ENCODE results near the gene POTEF.
"Not testable (repeated sequence)": the region's sequence is repeated elsewhere in the genome, so short reads cannot be mapped to it uniquely, and the experiment has no call there.

Gene POTEF

GRCh38 chr2:130143266-130144039, 14.4 kb upstream of the POTEF start:
- not testable (repeated sequence) for H3K4me3 ChIP-seq (ENCODE audit: low read depth, low read length); H3K27me3 ChIP-seq (ENCODE audit: insufficient read depth, low read depth, severe bottlenecking); H3K27ac ChIP-seq; H3K9me3 ChIP-seq (ENCODE audit: severe bottlenecking); DNase-seq; H3K36me3 ChIP-seq

GRCh38 chr2:130142396-130143265, 13.6 kb upstream of the POTEF start:
- H3K9me3 ChIP-seq (ENCODE audit: severe bottlenecking); H3K27ac ChIP-seq; DNase-seq; H3K4me3 ChIP-seq (ENCODE audit: low read depth, low read length); H3K27me3 ChIP-seq (ENCODE audit: insufficient read depth, low read depth, severe bottlenecking); H3K36me3 ChIP-seq: not testable (repeated sequence)

- not testable (repeated sequence) for H3K27me3 ChIP-seq (ENCODE audit: insufficient read depth, low read depth, severe bottlenecking); H3K4me3 ChIP-seq (ENCODE audit: low read depth, low read length); H3K36me3 ChIP-seq; H3K27ac ChIP-seq; DNase-seq; H3K9me3 ChIP-seq (ENCODE audit: severe bottlenecking)
Measured at GRCh38 chr2:130141645-130142370, 12.8 kb upstream of the POTEF start.

- not testable (repeated sequence) for H3K27ac ChIP-seq; DNase-seq; H3K27me3 ChIP-seq (ENCODE audit: insufficient read depth, low read depth, severe bottlenecking); H3K9me3 ChIP-seq (ENCODE audit: severe bottlenecking); H3K36me3 ChIP-seq; H3K4me3 ChIP-seq (ENCODE audit: low read depth, low read length)
Measured at GRCh38 chr2:130141002-130141401, 12.0 kb upstream of the POTEF start.

GRCh38 chr2:130140516-130140915, 11.5 kb upstream of the POTEF start:
- H3K27me3 ChIP-seq (ENCODE audit: insufficient read depth, low read depth, severe bottlenecking); H3K36me3 ChIP-seq; H3K4me3 ChIP-seq (ENCODE audit: low read depth, low read length); H3K9me3 ChIP-seq (ENCODE audit: severe bottlenecking); H3K27ac ChIP-seq; DNase-seq: not testable (repeated sequence)

GRCh38 chr2:130139331-130140280, 10.6 kb upstream of the POTEF start:
- not testable (repeated sequence) for H3K4me3 ChIP-seq (ENCODE audit: low read depth, low read length); H3K9me3 ChIP-seq (ENCODE audit: severe bottlenecking); H3K36me3 ChIP-seq; H3K27ac ChIP-seq; DNase-seq; H3K27me3 ChIP-seq (ENCODE audit: insufficient read depth, low read depth, severe bottlenecking)

GRCh38 chr2:130138841-130139251, 9.8 kb upstream of the POTEF start:
- H3K27ac ChIP-seq; H3K9me3 ChIP-seq (ENCODE audit: severe bottlenecking); H3K27me3 ChIP-seq (ENCODE audit: insufficient read depth, low read depth, severe bottlenecking); DNase-seq; H3K36me3 ChIP-seq; H3K4me3 ChIP-seq (ENCODE audit: low read depth, low read length): not testable (repeated sequence)

- H3K9me3 ChIP-seq (ENCODE audit: severe bottlenecking); DNase-seq; H3K4me3 ChIP-seq (ENCODE audit: low read depth, low read length); H3K27ac ChIP-seq; H3K36me3 ChIP-seq; H3K27me3 ChIP-seq (ENCODE audit: insufficient read depth, low read depth, severe bottlenecking): not testable (repeated sequence)
Measured at GRCh38 chr2:130138326-130138725, 9.3 kb upstream of the POTEF start.

GRCh38 chr2:130137118-130137517, 8.1 kb upstream of the POTEF start:
- H3K4me3 ChIP-seq (ENCODE audit: low read depth, low read length); H3K9me3 ChIP-seq (ENCODE audit: severe bottlenecking); DNase-seq; H3K36me3 ChIP-seq; H3K27ac ChIP-seq; H3K27me3 ChIP-seq (ENCODE audit: insufficient read depth, low read depth, severe bottlenecking): not testable (repeated sequence)

GRCh38 chr2:130136546-130136945, 7.5 kb upstream of the POTEF start:
- DNase-seq; H3K27me3 ChIP-seq (ENCODE audit: insufficient read depth, low read depth, severe bottlenecking); H3K27ac ChIP-seq; H3K9me3 ChIP-seq (ENCODE audit: severe bottlenecking); H3K36me3 ChIP-seq; H3K4me3 ChIP-seq (ENCODE audit: low read depth, low read length): not testable (repeated sequence)

All from WERI-Rb-1 (cell line).